Mesodermal cell (in vitro differentiated cells): ENCODE data around the gene PDE4C.
"Not testable (repeated sequence)": the region's sequence is repeated elsewhere in the genome, so short reads cannot be mapped to it uniquely, and the experiment has no call there.

Source experiments
- H3K27ac ChIP-seq: 2 replicates; pipeline ENCODE4 v1.7.0; 2013; ENCODE audit warnings: mild to moderate bottlenecking, low read depth, low read length, moderate library complexity; ENCODE audit not compliant: severe bottlenecking
- H3K36me3 ChIP-seq: 2 replicates; pipeline ENCODE4 v1.7.1; 2013; ENCODE audit warnings: mild to moderate bottlenecking, low read length, moderate library complexity; ENCODE audit not compliant: control insufficient read depth, insufficient read depth
- H3K4me1 ChIP-seq: one replicate; pipeline ENCODE4 v1.7.1; 2013; ENCODE audit warnings: mild to moderate bottlenecking, low read length; ENCODE audit not compliant: insufficient read depth, control insufficient read depth, poor library complexity, severe bottlenecking
- H3K4me3 ChIP-seq: 2 replicates; pipeline ENCODE4 v1.7.0; 2013; ENCODE audit warnings: low read length, control low read depth, mild to moderate bottlenecking; ENCODE audit not compliant: insufficient read depth, poor library complexity, severe bottlenecking; ENCODE audit errors: extremely low read depth
- H3K9me3 ChIP-seq: 2 replicates; pipeline ENCODE4 v1.7.1; 2013; ENCODE audit warnings: mild to moderate bottlenecking, low read length, moderate library complexity; ENCODE audit not compliant: control insufficient read depth
- WGBS, 2 experiments: methylation state at CpG; one replicate each; pipeline ENCODE4 v1.1.5; 2013; ENCODE audit warnings: missing lambda C conversion rate in 2 of 2; ENCODE audit not compliant: insufficient coverage in 2 of 2; 5-methylcytosine and 5-hydroxymethylcytosine counted together

PDE4C gene

DNA sequence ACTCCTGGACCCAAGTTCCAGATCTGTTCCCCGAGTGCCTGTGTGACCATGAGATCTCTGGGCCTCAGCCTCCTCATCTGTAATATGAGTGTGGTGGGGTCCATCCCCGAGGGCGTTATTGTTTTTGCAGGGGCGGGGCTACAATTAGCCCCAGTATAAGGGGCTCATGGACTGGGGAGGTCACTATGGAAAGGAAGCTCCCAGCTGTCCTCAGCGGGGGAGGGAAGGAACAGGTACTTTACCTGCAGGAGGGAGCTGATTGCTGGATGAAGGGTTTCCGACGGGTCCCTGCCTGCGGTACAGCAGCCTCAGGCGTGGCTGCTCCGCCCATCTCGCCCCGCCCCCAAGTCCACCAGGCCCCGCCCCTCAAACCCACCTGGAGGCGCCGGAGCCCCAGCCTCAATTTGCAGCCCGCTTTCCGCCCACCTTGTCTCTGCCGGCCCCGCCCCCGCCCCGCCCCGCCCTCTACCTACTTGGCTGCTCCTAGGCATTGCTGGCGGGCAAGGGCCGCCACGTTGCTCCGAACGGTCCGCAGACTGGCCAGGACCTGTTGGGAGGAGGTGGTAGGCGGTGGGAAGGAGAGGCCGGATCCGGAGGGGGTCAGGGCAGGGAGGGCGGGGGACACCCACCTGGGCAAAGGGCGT lies 5.5 kb downstream of the PDE4C start:
- 32 to 33% methylated on average over 9 to 10 of the region's 33 CpGs for WGBS, 2 experiments
- no peak overlapping the region for H3K27ac ChIP-seq

DNA sequence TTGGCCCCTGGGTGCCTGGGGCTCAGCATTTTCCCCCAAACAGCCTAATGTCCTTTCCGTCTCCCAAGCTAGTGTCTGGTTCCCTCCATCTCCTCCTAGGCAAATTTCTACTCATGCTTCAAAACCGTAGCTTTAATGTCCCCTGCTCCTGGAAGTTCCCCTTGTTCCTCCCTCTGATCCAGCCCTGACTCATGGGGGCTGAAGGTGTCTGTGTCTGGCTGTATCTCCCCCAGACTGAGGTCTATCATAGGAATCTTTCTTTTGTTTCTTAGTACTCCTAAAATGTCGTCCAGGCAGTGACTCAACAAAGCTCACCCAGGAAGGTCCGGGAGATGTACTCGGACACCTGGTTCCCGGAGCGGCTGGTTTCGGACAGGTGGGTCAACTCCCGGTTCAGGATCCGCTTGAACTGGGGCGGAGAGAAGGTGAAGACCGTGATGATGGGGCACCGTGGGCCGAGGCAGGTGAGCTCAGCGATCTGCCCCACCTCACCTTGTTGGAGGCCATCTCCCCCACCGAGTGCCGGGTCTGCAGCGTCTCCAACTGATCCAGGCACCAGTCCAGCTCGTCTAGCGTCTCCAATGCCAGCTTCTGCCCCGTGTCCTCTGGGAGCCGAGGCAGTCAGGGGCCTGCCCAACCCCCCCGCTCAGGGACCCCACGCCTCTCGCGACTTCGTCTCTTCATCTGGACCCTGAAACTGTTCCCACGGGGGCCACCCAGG lies 6.2 kb downstream of the PDE4C start:
- H3K4me3 ChIP-seq, result no peak overlapping the region
- WGBS, 2 experiments, result 89 to 90% methylated on average over 27 to 28 of the region's 28 CpGs

More for the DNA sequence above, 5.5 kb downstream of the PDE4C start:
- no peaks in the 10 kb centered on the region for H3K36me3 ChIP-seq
- H3K9me3 ChIP-seq, result no peaks in the 10 kb centered on the region
- H3K4me1 ChIP-seq, result peaks cover 1% of the 10 kb centered on the region
- H3K4me3 ChIP-seq, result no peak overlapping the region

DNA sequence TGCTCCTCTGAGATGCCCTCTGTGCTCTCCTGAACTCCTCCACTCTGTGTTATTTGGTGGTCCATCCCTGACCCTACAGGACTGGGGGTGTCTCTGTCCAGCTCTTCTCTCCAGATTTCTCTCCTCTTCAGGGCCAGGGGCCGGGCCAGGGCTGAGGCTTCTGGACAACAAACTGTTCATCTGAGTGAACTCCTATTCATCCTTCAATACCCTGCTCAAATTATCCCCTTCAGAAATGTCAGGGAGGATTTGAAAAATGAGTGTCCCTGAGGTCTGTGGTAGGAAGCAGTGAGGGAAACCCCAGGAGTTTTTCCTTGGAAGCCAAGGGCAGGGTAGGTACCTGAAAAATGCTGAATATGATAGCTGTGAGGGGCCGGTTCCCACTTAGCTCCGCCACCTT lies 7.6 kb downstream of the PDE4C start:
- H3K27ac ChIP-seq, result no peak overlapping the region
- 72% methylated on average over 2 of the region's 3 CpGs; no CpG with 5 or more reads in 1 of the 2 experiments for WGBS, 2 experiments

More for the DNA sequence above, 6.2 kb downstream of the PDE4C start:
- no peaks in the 10 kb centered on the region for H3K36me3 ChIP-seq
- no peaks in the 10 kb centered on the region for H3K9me3 ChIP-seq
- no peaks in the 10 kb centered on the region for H3K4me1 ChIP-seq
- no peak overlapping the region for H3K27ac ChIP-seq

DNA sequence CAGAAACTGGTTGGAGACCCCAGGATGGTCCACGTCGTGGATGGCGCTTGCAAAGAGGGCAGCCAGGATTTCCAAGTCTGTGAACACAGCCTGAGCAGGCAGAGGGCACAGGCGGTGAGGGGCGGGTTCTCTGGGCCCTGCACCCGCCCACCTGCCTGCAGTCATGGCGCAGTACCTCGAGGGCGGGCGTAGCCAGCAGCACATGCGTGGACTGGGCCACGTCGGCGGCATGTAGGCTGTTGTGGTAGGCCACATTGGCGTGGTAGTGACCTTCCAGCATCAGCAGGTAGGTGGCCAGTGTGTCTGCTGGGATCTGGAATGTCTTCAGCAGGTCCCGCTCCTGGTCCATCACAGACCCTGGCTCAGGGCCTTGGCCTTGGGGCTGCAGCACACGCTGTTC lies 8.1 kb downstream of the PDE4C start:
- Histone ChIP-seq H3K4me1 (no peaks in the 10 kb centered on the region), H3K9me3 (no peaks in the 10 kb centered on the region), H3K36me3 (no peaks in the 10 kb centered on the region), H3K27ac (no peak overlapping the region), H3K4me3 (no peak overlapping the region)
- 89 to 93% methylated on average over 12 to 17 of the region's 17 CpGs for WGBS, 2 experiments

More for the DNA sequence above, 7.6 kb downstream of the PDE4C start:
- Histone ChIP-seq H3K36me3 (no peaks in the 10 kb centered on the region), H3K9me3 (no peaks in the 10 kb centered on the region), H3K4me1 (no peaks in the 10 kb centered on the region), H3K4me3 (no peak overlapping the region)

DNA sequence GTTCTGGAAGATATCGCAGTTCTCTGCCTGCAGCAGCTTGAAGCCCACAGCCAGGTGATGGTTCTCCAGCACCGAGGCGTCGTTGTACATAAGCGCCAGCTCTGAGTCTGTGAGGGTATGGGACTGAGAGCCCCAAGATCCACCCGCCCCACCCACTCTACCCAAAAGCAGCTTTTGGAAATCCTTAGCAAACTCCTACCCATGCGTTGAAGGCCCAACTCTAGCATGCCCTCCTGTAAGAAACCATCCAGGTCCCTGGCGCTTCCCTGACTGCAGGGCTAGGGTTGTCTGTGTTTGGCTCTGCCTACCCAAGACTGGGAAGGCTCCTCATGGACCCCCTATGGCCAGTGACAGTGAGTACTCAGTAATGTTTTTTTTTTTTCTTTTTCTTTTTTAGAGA lies 9.4 kb downstream of the PDE4C start:
- H3K4me1 ChIP-seq, result no peaks in the 10 kb centered on the region
- H3K27ac ChIP-seq, result no peak overlapping the region
- no peaks in the 10 kb centered on the region for H3K36me3 ChIP-seq
- no peaks in the 10 kb centered on the region for H3K9me3 ChIP-seq
- no peak overlapping the region for H3K4me3 ChIP-seq
- WGBS, 2 experiments, result 80 to 99% methylated on average over 6 to 7 of the region's 8 CpGs

DNA sequence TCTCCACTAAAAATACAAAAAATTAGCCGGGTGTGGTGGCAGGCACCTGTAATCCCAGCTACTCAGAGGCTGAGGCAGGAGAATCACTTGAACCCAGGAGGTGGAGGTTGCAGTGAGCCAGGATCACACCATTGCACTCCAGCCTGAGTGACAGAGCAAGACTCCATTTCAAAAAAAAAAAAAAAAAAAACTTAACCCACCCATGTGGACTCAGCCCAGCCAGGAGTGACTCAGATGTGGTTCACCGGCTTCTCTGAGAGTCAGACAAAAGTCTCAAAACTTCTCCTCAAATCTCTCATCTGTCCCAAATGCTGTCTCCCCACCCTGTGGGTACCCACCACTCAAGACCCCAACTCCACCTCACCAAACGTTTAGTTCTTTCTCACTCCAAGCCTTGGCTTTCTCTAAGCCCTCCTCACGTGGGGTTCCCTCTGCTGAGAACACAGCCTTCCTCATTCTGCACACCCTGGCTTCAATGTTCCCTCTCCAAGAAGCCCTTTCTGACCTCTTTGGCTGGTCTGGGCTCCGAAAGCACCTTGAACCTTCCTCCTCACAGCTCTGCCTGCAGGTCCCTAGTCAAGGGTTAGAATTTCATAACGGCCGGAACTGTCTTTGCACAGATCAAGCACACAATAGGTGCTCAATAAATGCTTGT lies 11.3 kb downstream of the PDE4C start:
- no peaks in the 10 kb centered on the region for H3K36me3 ChIP-seq
- no peak overlapping the region for H3K4me3 ChIP-seq
- no peaks in the 10 kb centered on the region for H3K9me3 ChIP-seq
- H3K27ac ChIP-seq, result no peak overlapping the region
- H3K4me1 ChIP-seq, result no peaks in the 10 kb centered on the region
- WGBS, 2 experiments, result 84 to 86% methylated on average over 4 to 5 of the region's 7 CpGs

DNA sequence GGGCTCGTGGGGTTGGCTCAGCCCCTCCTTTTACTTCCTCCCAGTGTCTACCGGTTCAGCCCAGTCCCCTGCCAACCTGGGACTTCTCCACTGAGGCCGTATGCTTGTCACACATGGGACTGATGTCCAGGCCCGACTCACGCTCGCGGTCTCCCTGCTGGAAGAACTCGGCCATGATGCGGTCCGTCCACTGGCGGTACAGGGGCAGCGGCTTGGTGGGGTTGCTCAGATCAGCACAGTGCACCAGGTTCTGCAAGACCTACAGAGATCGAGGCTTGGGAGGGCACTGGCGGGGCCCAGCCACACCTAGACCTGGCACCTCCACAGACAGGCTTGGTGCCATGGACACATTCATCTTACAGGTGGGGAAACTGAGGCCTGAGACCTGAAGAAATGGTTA lies 14.6 kb downstream of the PDE4C start:
- H3K9me3 ChIP-seq, result no peaks in the 10 kb centered on the region
- no peak overlapping the region for H3K4me3 ChIP-seq
- no peaks in the 10 kb centered on the region for H3K4me1 ChIP-seq
- WGBS, 2 experiments, result 90 to 94% methylated on average over 14 of the region's 14 CpGs
- H3K27ac ChIP-seq, result no peak overlapping the region
- no peaks in the 10 kb centered on the region for H3K36me3 ChIP-seq

DNA sequence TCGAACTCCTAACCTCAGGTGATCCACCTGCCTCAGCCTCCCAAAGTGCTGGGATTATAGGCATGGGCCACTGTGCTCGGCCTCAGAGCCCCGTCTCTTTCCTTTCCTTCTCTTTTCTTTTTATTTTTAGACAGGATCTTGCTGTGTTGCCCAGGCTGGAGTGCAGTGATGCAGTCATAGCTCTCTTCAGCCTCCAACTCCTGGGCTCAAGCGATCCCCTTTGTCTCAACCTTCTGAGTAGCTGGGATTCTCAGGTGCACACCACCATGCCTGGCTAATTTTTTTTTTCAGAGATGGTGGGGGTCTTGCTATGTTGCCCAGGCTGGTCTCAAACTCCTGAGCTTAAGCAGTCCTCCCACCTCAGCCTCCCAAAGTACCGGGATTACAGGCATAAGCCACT lies 16.3 kb downstream of the PDE4C start:
- H3K4me1 ChIP-seq, H3K27ac ChIP-seq, H3K4me3 ChIP-seq, H3K9me3 ChIP-seq, H3K36me3 ChIP-seq: not testable (repeated sequence)
- WGBS, 2 experiments, result 94 to 100% methylated on average over 1 to 2 of the region's 5 CpGs

DNA sequence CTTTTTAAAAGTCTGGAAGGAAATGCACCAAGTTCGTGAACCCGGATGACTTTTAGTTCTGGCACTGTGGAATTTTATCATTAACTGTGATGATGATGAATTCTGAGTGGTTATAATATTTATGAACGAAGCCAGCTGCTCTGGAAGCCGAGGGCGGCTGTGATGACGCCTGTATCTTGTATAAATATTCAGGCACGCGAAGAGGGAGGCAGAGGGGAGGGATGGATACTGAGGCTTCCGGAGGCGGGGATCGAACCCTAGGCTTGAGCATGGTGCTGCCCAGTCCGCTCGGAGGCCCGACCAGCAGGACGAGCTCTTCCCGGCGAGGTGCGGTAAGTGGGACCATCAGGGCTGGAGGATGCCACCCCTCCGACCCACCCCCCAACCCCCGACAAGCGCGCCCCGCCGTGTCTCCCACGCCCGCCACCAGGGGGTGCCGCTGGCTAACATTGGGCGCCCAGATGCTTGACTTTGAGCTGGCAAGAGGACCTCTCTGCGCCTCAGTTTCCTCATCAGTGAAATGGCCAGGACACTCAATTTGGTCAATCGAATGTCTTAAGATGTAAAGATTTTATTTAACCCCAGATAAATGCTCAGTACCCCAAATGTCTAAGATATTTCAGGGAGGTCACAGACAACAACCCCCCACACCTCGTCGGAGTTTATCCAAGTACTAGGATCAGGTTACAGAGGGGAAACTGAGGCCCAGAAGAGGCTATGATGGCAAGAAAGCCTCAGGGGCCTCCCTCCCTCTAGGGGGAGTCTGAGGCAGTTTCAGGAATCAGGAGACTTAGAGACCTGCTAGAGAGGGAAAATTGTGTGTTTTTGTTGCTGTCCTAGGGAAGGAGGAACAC lies 17.9 kb downstream of the PDE4C start:
- H3K4me3 ChIP-seq, result no peak overlapping the region
- H3K27ac ChIP-seq, result no peak overlapping the region
- no peaks in the 10 kb centered on the region for H3K9me3 ChIP-seq
- H3K36me3 ChIP-seq, result no peaks in the 10 kb centered on the region
- H3K4me1 ChIP-seq, result peaks cover 8% of the 10 kb centered on the region
- WGBS, 2 experiments, result 45 to 67% methylated on average over 14 to 18 of the region's 32 CpGs

DNA sequence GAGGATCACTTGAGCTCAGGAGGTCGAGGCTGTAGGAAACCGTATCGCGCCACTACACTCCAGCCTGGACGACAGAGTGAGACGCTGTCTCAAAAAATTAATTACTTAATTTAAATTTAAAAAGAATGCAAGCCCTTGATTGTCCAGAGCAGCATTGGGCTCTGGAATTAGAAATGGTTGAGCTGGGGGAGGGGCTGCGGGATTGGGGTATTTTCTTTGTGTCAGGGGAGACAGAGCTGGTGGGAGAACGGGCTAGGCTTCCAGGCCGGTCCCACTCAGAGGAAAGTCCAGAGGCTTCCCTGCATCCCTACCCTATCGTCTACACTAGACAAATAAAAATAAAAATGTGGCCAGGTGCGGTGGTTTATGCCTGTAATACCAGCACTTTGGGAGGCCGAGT lies 20.2 kb downstream of the PDE4C start:
- Histone ChIP-seq H3K4me3 (peak overlapping the region; percentile 56), H3K4me1 (peaks cover 13% of the 10 kb centered on the region), H3K36me3 (no peaks in the 10 kb centered on the region), H3K27ac (peak overlapping the region; percentile 92), H3K9me3 (no peaks in the 10 kb centered on the region)
- 80 to 91% methylated on average over 4 to 7 of the region's 12 CpGs for WGBS, 2 experiments
